22Rv1 (cell line): ENCODE data around the gene ASIC4.

ENCODE experiments used
- CTCF ChIP-seq: fragments of 450-650 bp; IDR thresholded peaks from 2 replicates; pipeline ENCODE4 v1.5.1; 2017; ENCODE audit warnings: mild to moderate bottlenecking
- ZFX ChIP-seq: fragments of 450-650 bp; IDR thresholded peaks from 2 replicates; pipeline ENCODE4 v1.6.1; 2017; ENCODE audit warnings: antibody characterized with exemption, borderline replicate concordance

GRCh38 chr2:219544567-219544966 is 30.3 kb downstream of the ASIC4 start:
- TF ChIP-seq CTCF (no peak), ZFX (no peak)
